Spleen (tissue), 7 donors: ENCODE measurements around the gene GNAI3.

Experiments
- POLR2AphosphoS5 ChIP-seq, 3 donors: sonication (generic); formaldehyde crosslinking; IDR thresholded peaks; one replicate each; pipeline ENCODE4 v1.5.1; 2017; ENCODE audit warnings: antibody characterized with exemption in 3 of 3
- TF ChIP-seq, protein P1 (sequence below), 11 experiments: fragments of 200-600 bp in 7 of 11; fragments of 450-650 bp in 4 of 11; sonication (generic) in 4 of 11; IDR thresholded peaks in 8 of 11; conservative IDR thresholded peaks in 3 of 11; 1 replicate in 7 of 11; 2 replicates in 4 of 11; pipeline versions ENCODE4 v1.4.0 to v1.8.0; 2016 to 2021; ENCODE audit warnings: antibody characterized with exemption in 11 of 11, inconsistent platforms in 4 of 11, mild to moderate bottlenecking in 1 of 11
- donor health status: DM: no; HTN: no; CAD: no; lungs with moderate emphysema.
- donor health status: DM: no; HTN: no; CAD: no.
- donor health status: DM: no; HTN: no; CAD: no.

DNA sequence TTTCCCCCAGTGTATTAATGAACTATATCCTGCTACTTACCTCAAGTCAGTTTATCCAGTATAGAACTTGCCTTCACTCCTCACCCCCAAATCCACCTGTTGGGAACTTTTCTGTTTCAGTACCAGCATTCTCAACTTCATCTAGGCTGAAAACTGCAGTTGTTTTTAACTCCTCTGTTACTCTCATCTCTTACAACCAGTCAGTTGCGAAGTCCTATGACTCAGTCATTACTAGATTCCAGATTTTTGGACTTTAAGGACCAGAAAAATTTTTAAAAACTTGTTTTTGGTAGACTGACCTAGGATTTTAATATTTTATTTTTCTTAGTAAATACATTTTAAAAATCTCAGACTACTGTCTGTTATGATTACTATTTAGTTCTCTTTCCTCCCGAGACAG is 8.1 kb downstream of the GNAI3 start:
- no peak for TF ChIP-seq POLR2AphosphoS5 (IDR thresholded peaks at IDR 0.05)
- TF ChIP-seq, protein P1, sequence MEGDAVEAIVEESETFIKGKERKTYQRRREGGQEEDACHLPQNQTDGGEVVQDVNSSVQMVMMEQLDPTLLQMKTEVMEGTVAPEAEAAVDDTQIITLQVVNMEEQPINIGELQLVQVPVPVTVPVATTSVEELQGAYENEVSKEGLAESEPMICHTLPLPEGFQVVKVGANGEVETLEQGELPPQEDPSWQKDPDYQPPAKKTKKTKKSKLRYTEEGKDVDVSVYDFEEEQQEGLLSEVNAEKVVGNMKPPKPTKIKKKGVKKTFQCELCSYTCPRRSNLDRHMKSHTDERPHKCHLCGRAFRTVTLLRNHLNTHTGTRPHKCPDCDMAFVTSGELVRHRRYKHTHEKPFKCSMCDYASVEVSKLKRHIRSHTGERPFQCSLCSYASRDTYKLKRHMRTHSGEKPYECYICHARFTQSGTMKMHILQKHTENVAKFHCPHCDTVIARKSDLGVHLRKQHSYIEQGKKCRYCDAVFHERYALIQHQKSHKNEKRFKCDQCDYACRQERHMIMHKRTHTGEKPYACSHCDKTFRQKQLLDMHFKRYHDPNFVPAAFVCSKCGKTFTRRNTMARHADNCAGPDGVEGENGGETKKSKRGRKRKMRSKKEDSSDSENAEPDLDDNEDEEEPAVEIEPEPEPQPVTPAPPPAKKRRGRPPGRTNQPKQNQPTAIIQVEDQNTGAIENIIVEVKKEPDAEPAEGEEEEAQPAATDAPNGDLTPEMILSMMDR (IDR thresholded peaks at IDR 0.05 in 8 of 11, conservative IDR thresholded peaks at IDR 0.05 in 3 of 11): no peak
